K562 (cell line): ENCODE data around the gene TRIM65. TPM values are rescaled to one million over a fixed set of nuclear protein-coding genes. Genes with fewer than 3 reads are reported as not detected.

Experiments used
- BRD4 ChIP-seq: fragments of 200-600 bp; sonication (generic); IDR thresholded peaks from 2 replicates; pipeline ENCODE4 v1.6.1; 2017; ENCODE audit warnings: inconsistent platforms
- BRD9 ChIP-seq: fragments of 450-650 bp; IDR thresholded peaks from 2 replicates; pipeline ENCODE4 v1.6.1; 2018; ENCODE audit warnings: low read depth; ENCODE audit not compliant: partially characterized antibody
- CBFA2T3 ChIP-seq: fragments of 450-650 bp; IDR thresholded peaks from 2 replicates; pipeline ENCODE4 v1.6.1; 2017
- CREB1 ChIP-seq, 2 experiments: sonication (generic) in 1 of 2; formaldehyde crosslinking in 1 of 2; IDR thresholded peaks; 2 replicates each; pipeline versions ENCODE4 v1.6.1 to v1.8.0; 2012 to 2022; ENCODE audit warnings: inconsistent platforms in 1 of 2, mild to moderate bottlenecking in 1 of 2, missing genetic modification reagents in 1 of 2, moderate library complexity in 1 of 2
- FOXA1 ChIP-seq: fragments of 450-650 bp; IDR thresholded peaks from 2 replicates; pipeline ENCODE4 v1.6.1; 2016; ENCODE audit warnings: mild to moderate bottlenecking, borderline replicate concordance
- FUS ChIP-seq: fragments of 200-400 bp; formaldehyde crosslinking; optimal IDR thresholded peaks from 2 replicates; pipeline ENCODE3; 2017; ENCODE audit warnings: low read depth, low read length
- HBP1 ChIP-seq: fragments of 450-650 bp; formaldehyde crosslinking; IDR thresholded peaks from 2 replicates; pipeline ENCODE4 v1.4.0; 2022; ENCODE audit warnings: missing genetic modification characterization
- NR0B1 ChIP-seq: fragments of 450-650 bp; IDR thresholded peaks from one replicate; pipeline ENCODE4 v1.6.1; 2018; ENCODE audit warnings: mild to moderate bottlenecking, moderate library complexity; ENCODE audit not compliant: partially characterized antibody
- TBP ChIP-seq: optimal IDR thresholded peaks from 2 replicates; pipeline ENCODE3; 2011; ENCODE audit warnings: low read depth, low read length, improper control_type of control experiment
- ZFP36 ChIP-seq: fragments of 150-350 bp; IDR thresholded peaks from 2 replicates; pipeline ENCODE4 v1.6.1; 2018; ENCODE audit warnings: low read length, low read depth; ENCODE audit not compliant: partially characterized antibody
- ZKSCAN3 ChIP-seq: fragments of 250-450 bp; sonication (Bioruptor Pico); IDR thresholded peaks from 2 replicates; pipeline ENCODE4 v1.4.0; 2020
- ZNF444 ChIP-seq: fragments of 250-450 bp; sonication (Bioruptor Pico); IDR thresholded peaks from 2 replicates; pipeline ENCODE4 v1.4.0; 2020; ENCODE audit warnings: mild to moderate bottlenecking, moderate library complexity
- ZNF445 ChIP-seq: fragments of 250-450 bp; sonication (Bioruptor Pico); IDR thresholded peaks from 2 replicates; pipeline ENCODE4 v1.4.0; 2020; ENCODE audit warnings: low read depth, mild to moderate bottlenecking, moderate library complexity
- polyA plus RNA-seq, 8 experiments: library from polyadenylated mRNA; depleted of rRNA in 4 of 8; stranded (reverse) in 5 of 8; unstranded in 3 of 8; fragments of >200 nt; fragmentation: Nextera tagmentation in 2 of 8; fragmentation: Illumina TruSeq in 1 of 8; extraction: Ambion mirVana in 2 of 8; extraction: Trizol in 1 of 8; gene quantifications; 2 replicates each; pipeline versions ENCODE4 v1.2.1 to v1.2.3, GENCODE V29; 2011 to 2014; ENCODE audit warnings: inconsistent platforms in 1 of 8, missing spikeins in 1 of 8
- total RNA-seq, 7 experiments: library from RNA; depleted of rRNA in 6 of 7; stranded (reverse); fragments of >200 nt in 6 of 7; fragmentation: Illumina TruSeq in 2 of 7; extraction: Trizol in 2 of 7; gene quantifications; 2 replicates each; pipeline versions ENCODE4 v1.2.1 to v1.2.3, GENCODE V29; 2011 to 2021; ENCODE audit warnings: low replicate concordance in 1 of 7
- TF ChIP-seq, protein P1 (sequence below): sonication (generic); formaldehyde crosslinking; IDR thresholded peaks from 2 replicates; pipeline ENCODE4 v1.8.0; 2023; ENCODE audit warnings: missing genetic modification reagents, mild to moderate bottlenecking, borderline replicate concordance
- TF ChIP-seq, protein P2 (sequence below): fragments of 250-450 bp; sonication (Bioruptor Pico); IDR thresholded peaks from 2 replicates; pipeline ENCODE4 v1.5.0; 2021
- TF ChIP-seq, protein P3 (sequence below): fragments of 250-450 bp; sonication (Bioruptor Pico); IDR thresholded peaks from 2 replicates; pipeline ENCODE4 v1.5.0; 2021

TRIM65 gene
- total and polyA plus RNA-seq, 9 of the 15 experiments (the other 6 are each of a cell fraction or from before 2014, with no cell fraction given), result 2.8 to 45.7 (median 22.9) TPM

GRCh38 chr17:75843577-75844529 lies 52.9 kb downstream of the TRIM65 start, which contains the start of gene UNC13D (continued):
- TF ChIP-seq HBP1, result peak; percentile 83; the same call in 1 of the 2 replicates
- TF ChIP-seq ZNF444 (CRISPR knock-in tag), result peak; percentile 70; the same call in 1 of the 2 replicates
- TF ChIP-seq CBFA2T3, result peak; percentile 59
- TF ChIP-seq ZKSCAN3 (CRISPR knock-in tag), result no peak
- TF ChIP-seq CREB1 (IDR thresholded peaks at IDR 0.05), result 0 out of 2 replicates have a peak, but pooled peaks have one; percentile 27
- no peak; the same call in 1 of the 2 replicates for TF ChIP-seq CREB1 (CRISPR knock-in tag; IDR thresholded peaks at IDR 0.05)
- TF ChIP-seq ZNF445, result no peak
- TF ChIP-seq FOXA1, result no peak
- TF ChIP-seq TBP, result peak; percentile 49
- TF ChIP-seq, protein P1, sequence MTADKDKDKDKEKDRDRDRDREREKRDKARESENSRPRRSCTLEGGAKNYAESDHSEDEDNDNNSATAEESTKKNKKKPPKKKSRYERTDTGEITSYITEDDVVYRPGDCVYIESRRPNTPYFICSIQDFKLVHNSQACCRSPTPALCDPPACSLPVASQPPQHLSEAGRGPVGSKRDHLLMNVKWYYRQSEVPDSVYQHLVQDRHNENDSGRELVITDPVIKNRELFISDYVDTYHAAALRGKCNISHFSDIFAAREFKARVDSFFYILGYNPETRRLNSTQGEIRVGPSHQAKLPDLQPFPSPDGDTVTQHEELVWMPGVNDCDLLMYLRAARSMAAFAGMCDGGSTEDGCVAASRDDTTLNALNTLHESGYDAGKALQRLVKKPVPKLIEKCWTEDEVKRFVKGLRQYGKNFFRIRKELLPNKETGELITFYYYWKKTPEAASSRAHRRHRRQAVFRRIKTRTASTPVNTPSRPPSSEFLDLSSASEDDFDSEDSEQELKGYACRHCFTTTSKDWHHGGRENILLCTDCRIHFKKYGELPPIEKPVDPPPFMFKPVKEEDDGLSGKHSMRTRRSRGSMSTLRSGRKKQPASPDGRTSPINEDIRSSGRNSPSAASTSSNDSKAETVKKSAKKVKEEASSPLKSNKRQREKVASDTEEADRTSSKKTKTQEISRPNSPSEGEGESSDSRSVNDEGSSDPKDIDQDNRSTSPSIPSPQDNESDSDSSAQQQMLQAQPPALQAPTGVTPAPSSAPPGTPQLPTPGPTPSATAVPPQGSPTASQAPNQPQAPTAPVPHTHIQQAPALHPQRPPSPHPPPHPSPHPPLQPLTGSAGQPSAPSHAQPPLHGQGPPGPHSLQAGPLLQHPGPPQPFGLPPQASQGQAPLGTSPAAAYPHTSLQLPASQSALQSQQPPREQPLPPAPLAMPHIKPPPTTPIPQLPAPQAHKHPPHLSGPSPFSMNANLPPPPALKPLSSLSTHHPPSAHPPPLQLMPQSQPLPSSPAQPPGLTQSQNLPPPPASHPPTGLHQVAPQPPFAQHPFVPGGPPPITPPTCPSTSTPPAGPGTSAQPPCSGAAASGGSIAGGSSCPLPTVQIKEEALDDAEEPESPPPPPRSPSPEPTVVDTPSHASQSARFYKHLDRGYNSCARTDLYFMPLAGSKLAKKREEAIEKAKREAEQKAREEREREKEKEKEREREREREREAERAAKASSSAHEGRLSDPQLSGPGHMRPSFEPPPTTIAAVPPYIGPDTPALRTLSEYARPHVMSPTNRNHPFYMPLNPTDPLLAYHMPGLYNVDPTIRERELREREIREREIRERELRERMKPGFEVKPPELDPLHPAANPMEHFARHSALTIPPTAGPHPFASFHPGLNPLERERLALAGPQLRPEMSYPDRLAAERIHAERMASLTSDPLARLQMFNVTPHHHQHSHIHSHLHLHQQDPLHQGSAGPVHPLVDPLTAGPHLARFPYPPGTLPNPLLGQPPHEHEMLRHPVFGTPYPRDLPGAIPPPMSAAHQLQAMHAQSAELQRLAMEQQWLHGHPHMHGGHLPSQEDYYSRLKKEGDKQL (CRISPR knock-in tag), result no peak
- TF ChIP-seq NR0B1, result no peak
- TF ChIP-seq, protein P2, sequence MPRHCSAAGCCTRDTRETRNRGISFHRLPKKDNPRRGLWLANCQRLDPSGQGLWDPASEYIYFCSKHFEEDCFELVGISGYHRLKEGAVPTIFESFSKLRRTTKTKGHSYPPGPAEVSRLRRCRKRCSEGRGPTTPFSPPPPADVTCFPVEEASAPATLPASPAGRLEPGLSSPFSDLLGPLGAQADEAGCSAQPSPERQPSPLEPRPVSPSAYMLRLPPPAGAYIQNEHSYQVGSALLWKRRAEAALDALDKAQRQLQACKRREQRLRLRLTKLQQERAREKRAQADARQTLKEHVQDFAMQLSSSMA, result no peak
- TF ChIP-seq BRD4, result peak; percentile 92
- TF ChIP-seq ZFP36, result no peak
- peak; percentile 82 for TF ChIP-seq BRD9
- no peak for TF ChIP-seq FUS
- TF ChIP-seq, protein P3, sequence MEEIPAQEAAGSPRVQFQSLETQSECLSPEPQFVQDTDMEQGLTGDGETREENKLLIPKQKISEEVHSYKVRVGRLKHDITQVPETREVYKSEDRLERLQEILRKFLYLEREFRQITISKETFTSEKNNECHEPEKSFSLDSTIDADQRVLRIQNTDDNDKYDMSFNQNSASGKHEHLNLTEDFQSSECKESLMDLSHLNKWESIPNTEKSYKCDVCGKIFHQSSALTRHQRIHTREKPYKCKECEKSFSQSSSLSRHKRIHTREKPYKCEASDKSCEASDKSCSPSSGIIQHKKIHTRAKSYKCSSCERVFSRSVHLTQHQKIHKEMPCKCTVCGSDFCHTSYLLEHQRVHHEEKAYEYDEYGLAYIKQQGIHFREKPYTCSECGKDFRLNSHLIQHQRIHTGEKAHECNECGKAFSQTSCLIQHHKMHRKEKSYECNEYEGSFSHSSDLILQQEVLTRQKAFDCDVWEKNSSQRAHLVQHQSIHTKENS, result no peak
